Measurements from ENCODE around the gene TCHP. TPM values are rescaled to one million over a fixed set of nuclear protein-coding genes. Genes with fewer than 3 reads are reported as not detected.

The TCHP gene
- total and polyA plus RNA-seq, 2 of the 13 experiments (the other 11 are each of a cell fraction or from before 2014, with no cell fraction given): 6.7 to 12.2 TPM

GRCh38 chr12:109899783-109900751, at the start of gene TCHP (continued):
- TF ChIP-seq TFDP2 (CRISPR knock-in tag; IDR thresholded peaks at IDR 0.05) (peak; percentile 80), SRF (IDR thresholded peaks at IDR 0.05; ENCODE audit: low read depth, low read length) (no peak), ZNF556 (CRISPR knock-in tag; IDR thresholded peaks at IDR 0.05; ENCODE audit: borderline replicate concordance) (peak; percentile 90; the same call in 1 of the 2 replicates), ZNF761 (CRISPR knock-in tag; conservative IDR thresholded peaks at IDR 0.05) (peak; percentile 63; the same call in 1 of the 2 replicates), NFKB2 (CRISPR knock-in tag; IDR thresholded peaks at IDR 0.05; ENCODE audit: borderline replicate concordance) (peak; percentile 39; the same call in 1 of the 2 replicates), PPARG (CRISPR knock-in tag; conservative IDR thresholded peaks at IDR 0.05) (0 out of 2 replicates have a peak, but pooled peaks have one; percentile 54), PHF5A (CRISPR knock-in tag; IDR thresholded peaks at IDR 0.05; ENCODE audit: low read depth, unreplicated experiment) (peak; percentile 34), KAT7 (CRISPR knock-in tag; IDR thresholded peaks at IDR 0.05; ENCODE audit: borderline replicate concordance) (peak; percentile 84; the same call in 1 of the 2 replicates), MYC (CRISPR knock-in tag; IDR thresholded peaks at IDR 0.05; ENCODE audit: borderline replicate concordance) (peak; percentile 69; the same call in 1 of the 2 replicates), ZNF709 (CRISPR knock-in tag; IDR thresholded peaks at IDR 0.05) (peak; percentile 66; the same call in 1 of the 2 replicates), HMG20B (CRISPR knock-in tag; conservative IDR thresholded peaks at IDR 0.05) (peak; percentile 62; the same call in 1 of the 2 replicates), ZFAT (CRISPR knock-in tag; conservative IDR thresholded peaks at IDR 0.05) (0 out of 2 replicates have a peak, but pooled peaks have one; percentile 73), ARNT2 (CRISPR knock-in tag; IDR thresholded peaks at IDR 0.05; ENCODE audit: low read depth) (0 out of 2 replicates have a peak, but pooled peaks have one; percentile 76), TOE1 (CRISPR knock-in tag; IDR thresholded peaks at IDR 0.05) (0 out of 2 replicates have a peak, but pooled peaks have one; percentile 62), TBP (CRISPR knock-in tag; IDR thresholded peaks at IDR 0.05) (no peak)
- TF ChIP-seq, protein P1, sequence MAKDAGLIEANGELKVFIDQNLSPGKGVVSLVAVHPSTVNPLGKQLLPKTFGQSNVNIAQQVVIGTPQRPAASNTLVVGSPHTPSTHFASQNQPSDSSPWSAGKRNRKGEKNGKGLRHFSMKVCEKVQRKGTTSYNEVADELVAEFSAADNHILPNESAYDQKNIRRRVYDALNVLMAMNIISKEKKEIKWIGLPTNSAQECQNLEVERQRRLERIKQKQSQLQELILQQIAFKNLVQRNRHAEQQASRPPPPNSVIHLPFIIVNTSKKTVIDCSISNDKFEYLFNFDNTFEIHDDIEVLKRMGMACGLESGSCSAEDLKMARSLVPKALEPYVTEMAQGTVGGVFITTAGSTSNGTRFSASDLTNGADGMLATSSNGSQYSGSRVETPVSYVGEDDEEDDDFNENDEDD (CRISPR knock-in tag; IDR thresholded peaks at IDR 0.05; ENCODE audit: borderline replicate concordance): peak; percentile 55; the same call in 1 of the 2 replicates
- TF ChIP-seq, protein P2, sequence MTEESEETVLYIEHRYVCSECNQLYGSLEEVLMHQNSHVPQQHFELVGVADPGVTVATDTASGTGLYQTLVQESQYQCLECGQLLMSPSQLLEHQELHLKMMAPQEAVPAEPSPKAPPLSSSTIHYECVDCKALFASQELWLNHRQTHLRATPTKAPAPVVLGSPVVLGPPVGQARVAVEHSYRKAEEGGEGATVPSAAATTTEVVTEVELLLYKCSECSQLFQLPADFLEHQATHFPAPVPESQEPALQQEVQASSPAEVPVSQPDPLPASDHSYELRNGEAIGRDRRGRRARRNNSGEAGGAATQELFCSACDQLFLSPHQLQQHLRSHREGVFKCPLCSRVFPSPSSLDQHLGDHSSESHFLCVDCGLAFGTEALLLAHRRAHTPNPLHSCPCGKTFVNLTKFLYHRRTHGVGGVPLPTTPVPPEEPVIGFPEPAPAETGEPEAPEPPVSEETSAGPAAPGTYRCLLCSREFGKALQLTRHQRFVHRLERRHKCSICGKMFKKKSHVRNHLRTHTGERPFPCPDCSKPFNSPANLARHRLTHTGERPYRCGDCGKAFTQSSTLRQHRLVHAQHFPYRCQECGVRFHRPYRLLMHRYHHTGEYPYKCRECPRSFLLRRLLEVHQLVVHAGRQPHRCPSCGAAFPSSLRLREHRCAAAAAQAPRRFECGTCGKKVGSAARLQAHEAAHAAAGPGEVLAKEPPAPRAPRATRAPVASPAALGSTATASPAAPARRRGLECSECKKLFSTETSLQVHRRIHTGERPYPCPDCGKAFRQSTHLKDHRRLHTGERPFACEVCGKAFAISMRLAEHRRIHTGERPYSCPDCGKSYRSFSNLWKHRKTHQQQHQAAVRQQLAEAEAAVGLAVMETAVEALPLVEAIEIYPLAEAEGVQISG (CRISPR knock-in tag; IDR thresholded peaks at IDR 0.05): peak; percentile 97
- TF ChIP-seq, protein P3, sequence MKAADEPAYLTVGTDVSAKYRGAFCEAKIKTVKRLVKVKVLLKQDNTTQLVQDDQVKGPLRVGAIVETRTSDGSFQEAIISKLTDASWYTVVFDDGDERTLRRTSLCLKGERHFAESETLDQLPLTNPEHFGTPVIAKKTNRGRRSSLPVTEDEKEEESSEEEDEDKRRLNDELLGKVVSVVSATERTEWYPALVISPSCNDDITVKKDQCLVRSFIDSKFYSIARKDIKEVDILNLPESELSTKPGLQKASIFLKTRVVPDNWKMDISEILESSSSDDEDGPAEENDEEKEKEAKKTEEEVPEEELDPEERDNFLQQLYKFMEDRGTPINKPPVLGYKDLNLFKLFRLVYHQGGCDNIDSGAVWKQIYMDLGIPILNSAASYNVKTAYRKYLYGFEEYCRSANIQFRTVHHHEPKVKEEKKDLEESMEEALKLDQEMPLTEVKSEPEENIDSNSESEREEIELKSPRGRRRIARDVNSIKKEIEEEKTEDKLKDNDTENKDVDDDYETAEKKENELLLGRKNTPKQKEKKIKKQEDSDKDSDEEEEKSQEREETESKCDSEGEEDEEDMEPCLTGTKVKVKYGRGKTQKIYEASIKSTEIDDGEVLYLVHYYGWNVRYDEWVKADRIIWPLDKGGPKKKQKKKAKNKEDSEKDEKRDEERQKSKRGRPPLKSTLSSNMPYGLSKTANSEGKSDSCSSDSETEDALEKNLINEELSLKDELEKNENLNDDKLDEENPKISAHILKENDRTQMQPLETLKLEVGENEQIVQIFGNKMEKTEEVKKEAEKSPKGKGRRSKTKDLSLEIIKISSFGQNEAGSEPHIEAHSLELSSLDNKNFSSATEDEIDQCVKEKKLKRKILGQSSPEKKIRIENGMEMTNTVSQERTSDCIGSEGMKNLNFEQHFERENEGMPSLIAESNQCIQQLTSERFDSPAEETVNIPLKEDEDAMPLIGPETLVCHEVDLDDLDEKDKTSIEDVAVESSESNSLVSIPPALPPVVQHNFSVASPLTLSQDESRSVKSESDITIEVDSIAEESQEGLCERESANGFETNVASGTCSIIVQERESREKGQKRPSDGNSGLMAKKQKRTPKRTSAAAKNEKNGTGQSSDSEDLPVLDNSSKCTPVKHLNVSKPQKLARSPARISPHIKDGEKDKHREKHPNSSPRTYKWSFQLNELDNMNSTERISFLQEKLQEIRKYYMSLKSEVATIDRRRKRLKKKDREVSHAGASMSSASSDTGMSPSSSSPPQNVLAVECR (CRISPR knock-in tag; IDR thresholded peaks at IDR 0.05; ENCODE audit: borderline replicate concordance): peak; percentile 93

Data from HepG2 (cell line).